22Rv1 (cell line): Measurements from ENCODE around the gene CPN2.

Experiments used
- H3K27ac ChIP-seq: fragments of 450-650 bp; 2 replicates; pipeline ENCODE4 v1.5.1; 2017
- CTCF ChIP-seq: fragments of 450-650 bp; IDR thresholded peaks from 2 replicates; pipeline ENCODE4 v1.5.1; 2017; ENCODE audit warnings: mild to moderate bottlenecking
- ZFX ChIP-seq: fragments of 450-650 bp; IDR thresholded peaks from 2 replicates; pipeline ENCODE4 v1.6.1; 2017; ENCODE audit warnings: antibody characterized with exemption, borderline replicate concordance

CPN2 gene

GRCh38 chr3:194351080-194351672, at the start of gene CPN2:
TSS of gene CPN2 (minus strand) at chr3:194351328. CDS start at chr3:194342702, 8,626 bp downstream.
- TF ChIP-seq ZFX: no peak
- no peak for TF ChIP-seq CTCF
- no peak within 1 kb of the TSS for H3K27ac ChIP-seq

GRCh38 chr3:194399874-194400411, 48.8 kb upstream of the CPN2 start:
- no peak overlapping the region for H3K27ac ChIP-seq
- TF ChIP-seq ZFX (no peak), CTCF (no peak)

- TF ChIP-seq ZFX: no peak
- no peak for TF ChIP-seq CTCF
- H3K27ac ChIP-seq: no peak within 1 kb of the TSS
These were observed 48.0 kb upstream of the CPN2 start, which contains the start of gene GP5 for GRCh38 chr3:194399166-194399565. TSS of gene GP5 (minus strand) at chr3:194399266. CDS start at chr3:194398282, 984 bp downstream.

GRCh38 chr3:194397757-194398312, 46.7 kb upstream of the CPN2 start:
- no peak for TF ChIP-seq CTCF
- no peak for TF ChIP-seq ZFX
- no peak overlapping the region for H3K27ac ChIP-seq

GRCh38 chr3:194396859-194397756, 46.0 kb upstream of the CPN2 start:
- TF ChIP-seq ZFX (no peak), CTCF (no peak)
- no peak overlapping the region for H3K27ac ChIP-seq

GRCh38 chr3:194396539-194396858, 45.4 kb upstream of the CPN2 start:
- no peak overlapping the region for H3K27ac ChIP-seq
- TF ChIP-seq CTCF (no peak), ZFX (no peak)
